Mesenchymal stem cell (in vitro differentiated cells and primary cell): Measurements from ENCODE around the gene MTA1.
A peak's percentile ranks its signal among the peaks of the same experiment; 100 is the strongest.

ENCODE experiments used
- DNase-seq: peaks from one replicate; pipeline ENCODE4 v3.0.0-alpha.2; 2013
- H2AFZ ChIP-seq: one replicate; pipeline ENCODE4 v1.6.1; 2013; ENCODE audit warnings: low read depth, mild to moderate bottlenecking, control low read depth, inconsistent platforms, low read length, moderate library complexity
- H2AK5ac ChIP-seq: 2 replicates; pipeline ENCODE4 v1.6.1; 2013; ENCODE audit warnings: low read length, moderate library complexity, mild to moderate bottlenecking, inconsistent platforms; ENCODE audit not compliant: severe bottlenecking
- H2BK120ac ChIP-seq: one replicate; pipeline ENCODE4 v1.6.1; 2013; ENCODE audit warnings: low read depth, mild to moderate bottlenecking, inconsistent platforms, low read length, moderate library complexity
- H2BK12ac ChIP-seq, 2 experiments: one replicate each; pipeline ENCODE4 v1.6.1; 2013; ENCODE audit warnings: inconsistent platforms in 2 of 2, low read length in 2 of 2, mild to moderate bottlenecking in 2 of 2, moderate library complexity in 2 of 2, control low read depth in 1 of 2
- H2BK15ac ChIP-seq: one replicate; pipeline ENCODE4 v1.6.1; 2013; ENCODE audit warnings: mild to moderate bottlenecking, low read depth, inconsistent platforms; ENCODE audit not compliant: poor library complexity, severe bottlenecking
- H2BK5ac ChIP-seq: 2 replicates; pipeline ENCODE4 v1.6.1; 2013; ENCODE audit warnings: low read depth, mild to moderate bottlenecking, low read length, control low read depth, inconsistent platforms; ENCODE audit not compliant: poor library complexity, severe bottlenecking
- H3K14ac ChIP-seq, 2 experiments: one replicate each; pipeline ENCODE4 v1.6.1; 2013; ENCODE audit warnings: inconsistent platforms in 2 of 2, low read length in 2 of 2, control low read depth in 1 of 2, mild to moderate bottlenecking in 1 of 2, moderate library complexity in 1 of 2
- H3K18ac ChIP-seq, 2 experiments: one replicate each; pipeline ENCODE4 v1.6.1; 2013; ENCODE audit warnings: inconsistent platforms in 2 of 2, low read length in 2 of 2, control low read depth in 1 of 2, low read depth in 1 of 2, mild to moderate bottlenecking in 1 of 2
- H3K23ac ChIP-seq, 2 experiments: one replicate each; pipeline ENCODE4 v1.6.1; 2013; ENCODE audit warnings: inconsistent platforms in 2 of 2, low read length in 2 of 2, mild to moderate bottlenecking in 2 of 2, moderate library complexity in 2 of 2, control low read depth in 1 of 2
- H3K27ac ChIP-seq: 2 replicates; pipeline ENCODE4 v1.5.1; 2013; ENCODE audit warnings: mild to moderate bottlenecking, moderate library complexity, low read length, control low read depth, inconsistent platforms; ENCODE audit not compliant: poor library complexity, severe bottlenecking
- H3K27me3 ChIP-seq, 2 experiments: 2 replicates each; pipeline versions ENCODE4 v1.6.1 to v1.7.0; 2013; ENCODE audit warnings: low read length in 2 of 2, mild to moderate bottlenecking in 2 of 2, moderate library complexity in 2 of 2, control low read depth in 1 of 2, inconsistent platforms in 1 of 2; ENCODE audit not compliant: control insufficient read depth in 1 of 2, insufficient read depth in 1 of 2
- H3K36me3 ChIP-seq, 2 experiments: 2 replicates each; pipeline versions ENCODE4 v1.6.1 to v1.7.0; 2013; ENCODE audit warnings: low read length in 2 of 2, control low read depth in 1 of 2, inconsistent platforms in 1 of 2, low read depth in 1 of 2, mild to moderate bottlenecking in 1 of 2; ENCODE audit not compliant: insufficient read depth in 2 of 2, control insufficient read depth in 1 of 2
- H3K4ac ChIP-seq, 2 experiments: one replicate each; pipeline ENCODE4 v1.6.1; 2013; ENCODE audit warnings: inconsistent platforms in 2 of 2, low read length in 2 of 2, mild to moderate bottlenecking in 2 of 2, moderate library complexity in 2 of 2, control low read depth in 1 of 2, low read depth in 1 of 2
- H3K4me1 ChIP-seq: 2 replicates; pipeline ENCODE4 v1.6.1; 2013; ENCODE audit warnings: low read depth, low read length, control low read depth; ENCODE audit not compliant: control insufficient read depth, insufficient read depth
- H3K4me2 ChIP-seq: 2 replicates; pipeline ENCODE4 v1.6.1; 2013; ENCODE audit warnings: low read length, mild to moderate bottlenecking, inconsistent platforms; ENCODE audit not compliant: poor library complexity, severe bottlenecking
- H3K4me3 ChIP-seq, 2 experiments: 2 replicates each; pipeline versions ENCODE4 v1.5.1 to v1.7.0; 2013; ENCODE audit warnings: low read length in 2 of 2, mild to moderate bottlenecking in 2 of 2, control low read depth in 1 of 2, low read depth in 1 of 2; ENCODE audit not compliant: insufficient read depth in 1 of 2
- H3K79me1 ChIP-seq: replicated peaks from 2 replicates; pipeline ENCODE4 v1.6.1; 2013; ENCODE audit warnings: mild to moderate bottlenecking, control low read depth, low read length, inconsistent platforms; ENCODE audit not compliant: poor library complexity, severe bottlenecking
- H3K9ac ChIP-seq: 2 replicates; pipeline ENCODE4 v1.7.0; 2013; ENCODE audit warnings: mild to moderate bottlenecking, low read length, moderate library complexity
- H3K9me3 ChIP-seq: 2 replicates; pipeline ENCODE4 v1.7.0; 2013; ENCODE audit warnings: mild to moderate bottlenecking, low read length; ENCODE audit not compliant: control insufficient read depth
- H4K8ac ChIP-seq: one replicate; pipeline ENCODE4 v1.6.1; 2013; ENCODE audit warnings: inconsistent platforms, mild to moderate bottlenecking, low read length, moderate library complexity
- H4K91ac ChIP-seq: one replicate; pipeline ENCODE4 v1.6.1; 2013; ENCODE audit warnings: mild to moderate bottlenecking, low read length, inconsistent platforms
- WGBS: methylation state at CpG from one replicate; pipeline ENCODE4 v1.1.7; 2013; ENCODE audit warnings: mixed read lengths; 5-methylcytosine and 5-hydroxymethylcytosine counted together

MTA1 gene

GRCh38 chr14:105470350-105471296, 51.0 kb downstream of the MTA1 start:
- H2BK12ac ChIP-seq = no peak overlapping the region
- no peak overlapping the region for H2AFZ ChIP-seq
- no peak overlapping the region for H3K14ac ChIP-seq
- no peak overlapping the region for H2BK15ac ChIP-seq
- no peak overlapping the region for H2AK5ac ChIP-seq
- peak overlapping the region; percentile 18 for H3K27ac ChIP-seq
- no peak overlapping the region for H3K4me3 ChIP-seq
- H3K18ac ChIP-seq = no peak overlapping the region
- H3K9me3 ChIP-seq = no peaks in the 10 kb centered on the region
- H3K36me3 ChIP-seq = peaks cover 15 to 65% of the 10 kb centered on the region in 2 experiments
- no peak overlapping the region for H2BK5ac ChIP-seq
- peak overlapping the region; percentile 31 for H4K91ac ChIP-seq
- no peak overlapping the region for H4K8ac ChIP-seq
- no peak overlapping the region for H3K9ac ChIP-seq
- H3K79me1 ChIP-seq = peaks cover 1% of the 10 kb centered on the region
- H3K27me3 ChIP-seq = peaks cover 5 to 6% of the 10 kb centered on the region in 2 experiments
- peaks cover 79% of the 10 kb centered on the region for H3K4me1 ChIP-seq
- H3K4me2 ChIP-seq = peak overlapping the region; percentile 27
- no peak overlapping the region for H3K4ac ChIP-seq
- no peak for DNase-seq
- no peak overlapping the region for H2BK120ac ChIP-seq
- 86% methylated on average over 29 of the region's 34 CpGs for WGBS
- no peak overlapping the region for H3K23ac ChIP-seq

- Histone ChIP-seq H3K36me3 (peaks cover 14 to 58% of the 10 kb centered on the region in 2 experiments), H3K4me3 (no peak overlapping the region), H2BK120ac (no peak overlapping the region), H3K27ac (no peak overlapping the region), H4K91ac (no peak overlapping the region), H3K9me3 (no peaks in the 10 kb centered on the region), H2AK5ac (no peak overlapping the region), H3K18ac (no peak overlapping the region), H3K9ac (no peak overlapping the region), H3K79me1 (no peaks in the 10 kb centered on the region), H3K4me1 (peaks cover 79% of the 10 kb centered on the region), H2BK12ac (no peak overlapping the region), H3K4me2 (no peak overlapping the region), H3K14ac (no peak overlapping the region), H2BK15ac (no peak overlapping the region), H2BK5ac (no peak overlapping the region), H3K23ac (no peak overlapping the region), H2AFZ (no peak overlapping the region), H3K4ac (no peak overlapping the region), H4K8ac (no peak overlapping the region), H3K27me3 (peaks cover 10 to 13% of the 10 kb centered on the region in 2 experiments)
- WGBS = 54% methylated on average over 18 of the region's 19 CpGs
- peak; percentile 52 for DNase-seq
These were observed 51.7 kb downstream of the MTA1 start for GRCh38 chr14:105471297-105471821.

- Histone ChIP-seq H2BK15ac (no peak overlapping the region), H2BK5ac (no peak overlapping the region), H3K27ac (no peak overlapping the region), H3K9ac (no peak overlapping the region), H2BK12ac (no peak overlapping the region), H3K18ac (no peak overlapping the region), H3K9me3 (no peaks in the 10 kb centered on the region), H2BK120ac (no peak overlapping the region), H4K8ac (no peak overlapping the region), H3K36me3 (peaks cover 14 to 52% of the 10 kb centered on the region in 2 experiments), H4K91ac (no peak overlapping the region), H3K79me1 (no peaks in the 10 kb centered on the region), H3K23ac (no peak overlapping the region), H3K27me3 (peaks cover 13 to 15% of the 10 kb centered on the region in 2 experiments), H3K4ac (no peak overlapping the region), H3K4me3 (no peak overlapping the region), H3K4me1 (peaks cover 81% of the 10 kb centered on the region), H3K14ac (no peak overlapping the region), H2AK5ac (no peak overlapping the region), H2AFZ (no peak overlapping the region), H3K4me2 (no peak overlapping the region)
- 90% methylated on average over 7 of the region's 8 CpGs for WGBS
- no peak for DNase-seq
These were observed 52.3 kb downstream of the MTA1 start for GRCh38 chr14:105471823-105472485.

- H4K8ac ChIP-seq = no peak overlapping the region
- H3K27me3 ChIP-seq = peaks cover 13 to 15% of the 10 kb centered on the region in 2 experiments
- H4K91ac ChIP-seq = peak overlapping the region; percentile 46
- H3K36me3 ChIP-seq = peaks cover 14 to 46% of the 10 kb centered on the region in 2 experiments
- H2AK5ac ChIP-seq = no peak overlapping the region
- H2BK120ac ChIP-seq = no peak overlapping the region
- H3K23ac ChIP-seq = no peak overlapping the region
- peak overlapping the region in 1 of 2 experiments; percentile 8 for H3K18ac ChIP-seq
- H2BK5ac ChIP-seq = no peak overlapping the region
- H3K27ac ChIP-seq = no peak overlapping the region
- no peaks in the 10 kb centered on the region for H3K9me3 ChIP-seq
- H3K4me2 ChIP-seq = no peak overlapping the region
- H3K14ac ChIP-seq = peak overlapping the region in 1 of 2 experiments; percentile 9
- DNase-seq = no peak
- peaks cover 82% of the 10 kb centered on the region for H3K4me1 ChIP-seq
- no peaks in the 10 kb centered on the region for H3K79me1 ChIP-seq
- peak overlapping the region in 1 of 2 experiments; percentile 21 for H2BK12ac ChIP-seq
- H2AFZ ChIP-seq = no peak overlapping the region
- no peak overlapping the region for H3K9ac ChIP-seq
- no peak overlapping the region for H3K4ac ChIP-seq
- WGBS = 96% methylated on average over 12 of the region's 12 CpGs
- H2BK15ac ChIP-seq = no peak overlapping the region
- no peak overlapping the region for H3K4me3 ChIP-seq
These were observed 52.9 kb downstream of the MTA1 start for GRCh38 chr14:105472486-105472991.
